Parathyroid adenoma (tissue), 2 donors: Measurements from ENCODE around the gene LBHD1.

ENCODE experiments used
- H2AFZ ChIP-seq: fragments of 300-600 bp; sonication (generic); one replicate; pipeline ENCODE4 v1.7.0; 2017; ENCODE audit warnings: antibody characterized with exemption, mild to moderate bottlenecking
- H3K27ac ChIP-seq: fragments of 300-600 bp; sonication (generic); one replicate; pipeline ENCODE4 v1.7.0; 2017
- H3K27me3 ChIP-seq: fragments of 300-600 bp; sonication (generic); one replicate; pipeline ENCODE4 v1.7.0; 2017; ENCODE audit warnings: low read length; ENCODE audit not compliant: control insufficient read depth, insufficient read depth
- H3K36me3 ChIP-seq: fragments of 300-600 bp; sonication (generic); one replicate; pipeline ENCODE4 v1.7.0; 2017; ENCODE audit warnings: low read length; ENCODE audit not compliant: control insufficient read depth, insufficient read depth
- H3K4me1 ChIP-seq: fragments of 300-600 bp; sonication (generic); one replicate; pipeline ENCODE4 v1.7.0; 2017; ENCODE audit warnings: control low read depth
- H3K4me2 ChIP-seq: fragments of 300-600 bp; sonication (generic); one replicate; pipeline ENCODE4 v1.7.0; 2017; ENCODE audit warnings: low read length
- H3K4me3 ChIP-seq: fragments of 300-600 bp; sonication (generic); one replicate; pipeline ENCODE4 v1.7.0; 2017; ENCODE audit warnings: low read depth, low read length
- H3K79me2 ChIP-seq: fragments of 300-600 bp; sonication (generic); one replicate; pipeline ENCODE4 v1.7.0; 2017; ENCODE audit warnings: control low read depth
- H3K9ac ChIP-seq: fragments of 300-600 bp; sonication (generic); one replicate; pipeline ENCODE4 v1.7.0; 2017; ENCODE audit warnings: mild to moderate bottlenecking
- H3K9me3 ChIP-seq: fragments of 300-600 bp; sonication (generic); one replicate; pipeline ENCODE4 v1.7.0; 2017; ENCODE audit warnings: low read length; ENCODE audit not compliant: control insufficient read depth
- TF ChIP-seq, protein P1 (sequence below): fragments of 300-600 bp; sonication (generic); IDR thresholded peaks from one replicate; pipeline ENCODE4 v1.7.0; 2017; ENCODE audit warnings: antibody characterized with exemption, mild to moderate bottlenecking
- donor health status: primary hyperparathyroidism.

LBHD1 gene

DNA sequence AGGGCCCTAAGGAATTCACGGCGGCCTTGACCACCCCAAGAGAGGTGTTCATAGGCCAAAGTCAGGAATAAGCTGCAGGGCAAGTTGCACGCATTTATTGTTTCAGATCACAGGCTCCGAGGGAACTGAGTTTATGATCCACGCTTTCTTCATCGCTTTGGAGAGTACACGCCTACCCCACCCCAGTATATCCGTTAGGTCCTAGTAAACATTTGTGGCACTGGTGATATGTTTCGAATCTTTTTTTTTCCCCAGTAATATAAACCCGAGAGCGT lies 26.5 kb downstream of the LBHD1 start:
- H3K4me3 ChIP-seq = peak overlapping the region; percentile 76
- H3K9ac ChIP-seq = no peak overlapping the region
- H3K4me2 ChIP-seq = peak overlapping the region; percentile 86
- H3K4me1 ChIP-seq = peaks cover 3% of the 10 kb centered on the region
- H3K27me3 ChIP-seq = no peaks in the 10 kb centered on the region
- H3K36me3 ChIP-seq = no peaks in the 10 kb centered on the region
- peak overlapping the region; percentile 87 for H3K27ac ChIP-seq
- H3K79me2 ChIP-seq = peaks cover 10% of the 10 kb centered on the region
- peak overlapping the region; percentile 60 for H2AFZ ChIP-seq
- TF ChIP-seq, protein P1, sequence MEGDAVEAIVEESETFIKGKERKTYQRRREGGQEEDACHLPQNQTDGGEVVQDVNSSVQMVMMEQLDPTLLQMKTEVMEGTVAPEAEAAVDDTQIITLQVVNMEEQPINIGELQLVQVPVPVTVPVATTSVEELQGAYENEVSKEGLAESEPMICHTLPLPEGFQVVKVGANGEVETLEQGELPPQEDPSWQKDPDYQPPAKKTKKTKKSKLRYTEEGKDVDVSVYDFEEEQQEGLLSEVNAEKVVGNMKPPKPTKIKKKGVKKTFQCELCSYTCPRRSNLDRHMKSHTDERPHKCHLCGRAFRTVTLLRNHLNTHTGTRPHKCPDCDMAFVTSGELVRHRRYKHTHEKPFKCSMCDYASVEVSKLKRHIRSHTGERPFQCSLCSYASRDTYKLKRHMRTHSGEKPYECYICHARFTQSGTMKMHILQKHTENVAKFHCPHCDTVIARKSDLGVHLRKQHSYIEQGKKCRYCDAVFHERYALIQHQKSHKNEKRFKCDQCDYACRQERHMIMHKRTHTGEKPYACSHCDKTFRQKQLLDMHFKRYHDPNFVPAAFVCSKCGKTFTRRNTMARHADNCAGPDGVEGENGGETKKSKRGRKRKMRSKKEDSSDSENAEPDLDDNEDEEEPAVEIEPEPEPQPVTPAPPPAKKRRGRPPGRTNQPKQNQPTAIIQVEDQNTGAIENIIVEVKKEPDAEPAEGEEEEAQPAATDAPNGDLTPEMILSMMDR = no peak
- no peaks in the 10 kb centered on the region for H3K9me3 ChIP-seq

DNA sequence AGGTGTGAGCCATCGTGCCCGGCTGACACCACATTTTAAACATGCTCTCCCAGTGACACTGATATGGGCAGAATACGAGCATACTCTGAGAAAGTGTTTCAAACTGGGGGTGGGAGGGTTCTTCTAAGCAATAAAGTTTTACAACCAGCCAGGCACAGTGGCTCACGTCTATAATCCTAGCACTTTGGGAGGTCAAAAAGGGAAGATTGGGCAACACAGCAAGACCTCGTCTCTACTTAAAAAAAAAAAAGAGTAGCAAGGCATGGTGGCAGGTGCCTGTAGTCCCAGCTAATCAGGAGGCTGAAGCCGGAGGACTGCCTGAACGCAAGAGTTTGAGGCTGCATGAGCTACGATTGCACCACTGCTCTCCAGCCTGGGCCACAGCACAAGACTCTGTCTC lies 27.8 kb downstream of the LBHD1 start:
- TF ChIP-seq, protein P1 = no peak
- no peak overlapping the region for H2AFZ ChIP-seq
- no peak overlapping the region for H3K27ac ChIP-seq
- no peaks in the 10 kb centered on the region for H3K9me3 ChIP-seq
- H3K36me3 ChIP-seq = no peaks in the 10 kb centered on the region
- no peak overlapping the region for H3K4me3 ChIP-seq
- no peak overlapping the region for H3K9ac ChIP-seq
- peaks cover 3% of the 10 kb centered on the region for H3K4me1 ChIP-seq
- H3K27me3 ChIP-seq = no peaks in the 10 kb centered on the region
- no peak overlapping the region for H3K4me2 ChIP-seq
- H3K79me2 ChIP-seq = peaks cover 10% of the 10 kb centered on the region

DNA sequence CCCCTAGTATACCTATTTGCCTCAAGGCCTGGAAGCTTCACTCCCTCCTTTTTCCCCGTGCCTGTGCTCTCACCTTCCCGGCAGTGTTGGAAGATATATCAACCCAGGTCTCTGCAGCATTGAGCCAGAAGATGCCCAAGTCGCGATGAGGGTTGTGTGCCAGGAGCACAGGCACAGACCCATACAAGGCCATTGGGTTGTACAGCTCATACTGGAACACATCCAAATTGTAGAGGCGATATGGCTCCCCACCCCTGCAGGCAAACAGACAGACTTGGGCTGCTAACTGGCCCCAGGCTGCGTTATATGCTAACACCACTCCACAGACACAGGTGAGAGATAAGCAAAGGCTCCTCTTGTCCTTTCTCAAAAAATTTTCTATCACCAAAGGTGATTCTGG lies 39.6 kb downstream of the LBHD1 start:
- peaks cover 12% of the 10 kb centered on the region for H3K79me2 ChIP-seq
- H2AFZ ChIP-seq = no peak overlapping the region
- TF ChIP-seq, protein P1 = no peak
- no peak overlapping the region for H3K4me2 ChIP-seq
- no peaks in the 10 kb centered on the region for H3K27me3 ChIP-seq
- H3K27ac ChIP-seq = no peak overlapping the region
- H3K9ac ChIP-seq = no peak overlapping the region
- H3K36me3 ChIP-seq = no peaks in the 10 kb centered on the region
- no peak overlapping the region for H3K4me3 ChIP-seq
- no peaks in the 10 kb centered on the region for H3K9me3 ChIP-seq
- no peaks in the 10 kb centered on the region for H3K4me1 ChIP-seq

DNA sequence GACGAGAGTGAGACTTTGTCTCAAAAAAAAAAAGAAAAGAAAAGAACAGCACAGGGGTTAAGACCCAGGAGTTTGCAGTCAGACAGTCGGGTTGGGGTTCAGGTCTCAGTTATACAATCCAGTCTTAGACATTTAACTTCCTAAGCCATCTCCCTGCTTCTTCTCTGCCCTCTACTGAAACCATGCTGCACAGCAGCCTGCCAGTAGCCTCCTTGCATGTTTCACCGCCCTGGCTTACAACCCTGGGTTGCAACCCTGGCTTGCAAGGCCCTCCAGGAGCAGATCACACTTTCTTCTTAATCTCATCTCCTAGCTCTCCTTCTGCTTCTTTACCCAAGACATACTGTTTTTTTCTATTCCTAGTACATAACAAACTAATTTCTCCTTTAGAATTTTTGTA lies 44.4 kb downstream of the LBHD1 start:
- no peak overlapping the region for H3K9ac ChIP-seq
- no peak overlapping the region for H3K4me2 ChIP-seq
- no peaks in the 10 kb centered on the region for H3K27me3 ChIP-seq
- no peak overlapping the region for H2AFZ ChIP-seq
- no peak overlapping the region for H3K4me3 ChIP-seq
- H3K4me1 ChIP-seq = no peaks in the 10 kb centered on the region
- TF ChIP-seq, protein P1 = no peak
- H3K79me2 ChIP-seq = no peaks in the 10 kb centered on the region
- H3K36me3 ChIP-seq = no peaks in the 10 kb centered on the region
- H3K27ac ChIP-seq = no peak overlapping the region
- H3K9me3 ChIP-seq = no peaks in the 10 kb centered on the region

DNA sequence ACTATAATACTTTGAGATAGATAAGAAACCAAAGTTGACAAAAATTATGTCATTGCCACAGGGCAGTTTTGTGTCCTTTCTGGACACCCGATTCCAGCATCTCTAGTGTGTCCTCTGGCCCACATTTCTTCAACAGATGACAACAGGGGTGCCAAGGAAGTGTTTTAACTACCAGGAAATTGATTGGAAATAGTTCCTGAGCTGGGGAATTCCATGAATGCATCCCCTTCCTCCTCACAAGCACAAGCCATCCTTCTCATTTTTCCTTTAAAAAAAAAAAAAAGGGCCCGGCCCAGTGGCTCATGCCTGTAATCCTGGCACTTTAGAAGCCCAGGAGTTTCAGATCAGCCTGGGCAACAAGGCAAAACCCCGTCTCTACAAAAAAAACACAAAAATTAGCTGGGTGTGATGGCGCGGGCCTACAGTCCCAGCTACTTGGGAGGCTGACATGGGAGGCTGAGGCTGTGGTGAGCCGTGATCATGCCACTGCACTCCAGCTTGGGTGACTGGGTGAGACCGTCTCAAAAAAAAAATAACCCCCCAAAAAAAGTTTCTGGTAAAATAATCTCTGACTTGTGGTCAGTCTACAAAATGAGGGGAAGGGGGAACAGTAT lies 49.5 kb downstream of the LBHD1 start:
- peak overlapping the region; percentile 48 for H3K4me2 ChIP-seq
- H3K9ac ChIP-seq = no peak overlapping the region

More for the DNA sequence above, 49.5 kb downstream of the LBHD1 start:
- peak overlapping the region; percentile 91 for H3K27ac ChIP-seq
- no peaks in the 10 kb centered on the region for H3K79me2 ChIP-seq
- peak overlapping the region; percentile 75 for H2AFZ ChIP-seq
- no peaks in the 10 kb centered on the region for H3K36me3 ChIP-seq
- no peaks in the 10 kb centered on the region for H3K9me3 ChIP-seq
- TF ChIP-seq, protein P1 = no peak
- no peaks in the 10 kb centered on the region for H3K4me1 ChIP-seq
- peak overlapping the region; percentile 21 for H3K4me3 ChIP-seq
- H3K27me3 ChIP-seq = no peaks in the 10 kb centered on the region
